ENCODE results near the gene RET. TPM values are rescaled to one million over a fixed set of nuclear protein-coding genes. Genes with fewer than 3 reads are reported as not detected.

The RET gene
- total RNA-seq, 1 experiment from 2014 or later, result 68.0 TPM

DNA sequence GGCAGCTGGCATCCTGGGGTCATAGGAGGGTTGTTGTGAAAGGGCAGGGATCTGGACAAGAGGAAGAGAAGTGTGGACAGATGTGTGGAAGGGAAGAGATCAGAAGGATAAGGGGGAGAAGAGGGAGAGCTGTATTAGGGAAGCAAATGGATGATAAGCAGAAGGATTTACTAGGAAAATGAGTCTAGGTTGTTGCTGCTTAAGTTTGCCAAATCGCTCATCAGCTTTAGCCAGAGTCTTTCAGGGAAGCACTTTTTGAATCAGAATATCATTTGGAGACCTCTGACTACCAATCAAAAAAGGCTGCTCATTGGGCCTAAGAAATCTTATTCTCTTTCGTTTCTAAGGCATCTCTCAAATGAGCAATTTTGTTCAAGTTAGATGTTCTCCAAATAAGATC, 58.8 kb downstream of the RET start:
- Histone ChIP-seq H3K4me1 (ENCODE audit: insufficient read depth, low read length, poor library complexity, severe bottlenecking) (peaks cover 18% of the 10 kb centered on the region), H3K27ac (ENCODE audit: low read depth, low read length, poor library complexity, severe bottlenecking) (no peak overlapping the region), H3K9me3 (ENCODE audit: low read depth, low read length, poor library complexity, severe bottlenecking) (no peaks in the 10 kb centered on the region), H3K36me3 (ENCODE audit: insufficient read depth, low read length, poor library complexity, severe bottlenecking) (no peaks in the 10 kb centered on the region), H3K27me3 (replicated peaks; ENCODE audit: insufficient read depth, low read depth, low read length, poor library complexity) (no peaks in the 10 kb centered on the region), H3K4me3 (ENCODE audit: low read depth, low read length, poor library complexity, severe bottlenecking) (no peak overlapping the region)
- intact Hi-C loops (cut with micrococcal nuclease; ENCODE audit: unreplicated experiment), result no loop called here
- no peak for TF ChIP-seq EZH2 (IDR thresholded peaks at IDR 0.05; ENCODE audit: borderline replicate concordance, low read depth, low read length, poor library complexity, severe bottlenecking)
- TF ChIP-seq, protein P1, sequence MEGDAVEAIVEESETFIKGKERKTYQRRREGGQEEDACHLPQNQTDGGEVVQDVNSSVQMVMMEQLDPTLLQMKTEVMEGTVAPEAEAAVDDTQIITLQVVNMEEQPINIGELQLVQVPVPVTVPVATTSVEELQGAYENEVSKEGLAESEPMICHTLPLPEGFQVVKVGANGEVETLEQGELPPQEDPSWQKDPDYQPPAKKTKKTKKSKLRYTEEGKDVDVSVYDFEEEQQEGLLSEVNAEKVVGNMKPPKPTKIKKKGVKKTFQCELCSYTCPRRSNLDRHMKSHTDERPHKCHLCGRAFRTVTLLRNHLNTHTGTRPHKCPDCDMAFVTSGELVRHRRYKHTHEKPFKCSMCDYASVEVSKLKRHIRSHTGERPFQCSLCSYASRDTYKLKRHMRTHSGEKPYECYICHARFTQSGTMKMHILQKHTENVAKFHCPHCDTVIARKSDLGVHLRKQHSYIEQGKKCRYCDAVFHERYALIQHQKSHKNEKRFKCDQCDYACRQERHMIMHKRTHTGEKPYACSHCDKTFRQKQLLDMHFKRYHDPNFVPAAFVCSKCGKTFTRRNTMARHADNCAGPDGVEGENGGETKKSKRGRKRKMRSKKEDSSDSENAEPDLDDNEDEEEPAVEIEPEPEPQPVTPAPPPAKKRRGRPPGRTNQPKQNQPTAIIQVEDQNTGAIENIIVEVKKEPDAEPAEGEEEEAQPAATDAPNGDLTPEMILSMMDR (conservative IDR thresholded peaks at IDR 0.05; ENCODE audit: low read depth, low read length), result no peak
- no TSS peak for BruUV-seq (replicated peaks)
- ChIA-PET POLR2A (ENCODE audit: low non-redundant PET) (no interaction called here), CTCF (no interaction called here)
- DNase-seq (ENCODE audit: low spot score), result no peak

GRCh38 chr10:43136432-43136831, 59.6 kb downstream of the RET start:
- Histone ChIP-seq H3K4me3 (ENCODE audit: low read depth, low read length, poor library complexity, severe bottlenecking) (no peak overlapping the region), H3K27me3 (replicated peaks; ENCODE audit: insufficient read depth, low read depth, low read length, poor library complexity) (no peaks in the 10 kb centered on the region), H3K9me3 (ENCODE audit: low read depth, low read length, poor library complexity, severe bottlenecking) (no peaks in the 10 kb centered on the region), H3K36me3 (ENCODE audit: insufficient read depth, low read length, poor library complexity, severe bottlenecking) (no peaks in the 10 kb centered on the region), H3K4me1 (ENCODE audit: insufficient read depth, low read length, poor library complexity, severe bottlenecking) (peaks cover 18% of the 10 kb centered on the region), H3K27ac (ENCODE audit: low read depth, low read length, poor library complexity, severe bottlenecking) (no peak overlapping the region)
- intact Hi-C loops (cut with micrococcal nuclease; ENCODE audit: unreplicated experiment), result no loop called here
- no TSS peak for BruUV-seq (replicated peaks)
- DNase-seq (ENCODE audit: low spot score), result no peak
- POLR2A ChIA-PET (ENCODE audit: low non-redundant PET), result no interaction called here
- no peak for TF ChIP-seq EZH2 (IDR thresholded peaks at IDR 0.05; ENCODE audit: borderline replicate concordance, low read depth, low read length, poor library complexity, severe bottlenecking)
- TF ChIP-seq, protein P1 (conservative IDR thresholded peaks at IDR 0.05; ENCODE audit: low read depth, low read length), result no peak
- CTCF ChIA-PET, result no interaction called here

- no TSS peak for BruUV-seq (replicated peaks)
- Histone ChIP-seq H3K27me3 (replicated peaks; ENCODE audit: insufficient read depth, low read depth, low read length, poor library complexity) (no peaks in the 10 kb centered on the region), H3K4me3 (ENCODE audit: low read depth, low read length, poor library complexity, severe bottlenecking) (peak overlapping the region; percentile 77), H3K36me3 (ENCODE audit: insufficient read depth, low read length, poor library complexity, severe bottlenecking) (no peaks in the 10 kb centered on the region), H3K4me1 (ENCODE audit: insufficient read depth, low read length, poor library complexity, severe bottlenecking) (peaks cover 18% of the 10 kb centered on the region), H3K27ac (ENCODE audit: low read depth, low read length, poor library complexity, severe bottlenecking) (peak overlapping the region; percentile 81), H3K9me3 (ENCODE audit: low read depth, low read length, poor library complexity, severe bottlenecking) (no peaks in the 10 kb centered on the region)
- TF ChIP-seq, protein P1 (conservative IDR thresholded peaks at IDR 0.05; ENCODE audit: low read depth, low read length), result no peak
- TF ChIP-seq EZH2 (IDR thresholded peaks at IDR 0.05; ENCODE audit: borderline replicate concordance, low read depth, low read length, poor library complexity, severe bottlenecking), result no peak
- intact Hi-C loops (cut with micrococcal nuclease; ENCODE audit: unreplicated experiment), result no loop called here
- ChIA-PET POLR2A (ENCODE audit: low non-redundant PET) (no interaction called here), CTCF (no interaction called here)
- DNase-seq (ENCODE audit: low spot score), result no peak
Observed at GRCh38 chr10:43136995-43137716, 60.3 kb downstream of the RET start.
